Heart left ventricle (tissue), 13 donors: Measurements from ENCODE around the gene CARS1.

Source experiments
- CTCF ChIP-seq, 12 donors: fragments of 200-600 bp; sonication (generic) in 4 of 12; IDR thresholded peaks; one replicate each; pipeline versions ENCODE4 v1.5.0 to v1.8.0; 2018 to 2022; ENCODE audit warnings: antibody characterized with exemption in 12 of 12, mild to moderate bottlenecking in 5 of 12
- POLR2A ChIP-seq, 2 donors: fragments of 450-650 bp; IDR thresholded peaks; one replicate each; pipeline ENCODE4 v1.6.1; 2017; ENCODE audit warnings: antibody characterized with exemption in 2 of 2, mild to moderate bottlenecking in 2 of 2, moderate library complexity in 2 of 2
- donor health status: ischemic (EF 13 %, LVEDD 7.1; RV severe dilation, severe dysfunction).
- donor health status: DM: no; HTN: yes; CAD: no.
- donor health status: DM: no; HTN: no; CAD: no.
- donor health status: ischemic (EF 25% LVEDD 6.9; RV normal size, moderate dysfunction).
- donor health status: ischemic (EF 25% LVEDD 5.7; RV mildly dilated, moderate dysfunction).
- donor health status: ischemic (EF 35%, LVEDD 5.7; RV mildly dilated, moderate dysfunction).
- donor health status: nonischemic (EF 11% LVEDD 7.7; RV severe dilation, severe dysfunction).
- donor health status: DM: yes; HTN: yes; CAD: no.
- donor health status: PGD.
- donor health status: ischemic (EF 29% LVEDD 5.4; RV normal size, mild dysfunction).
- donor health status: nonischemic (EF 23%, LVEDD 6.1; RV moderate dilation, normal function).

DNA sequence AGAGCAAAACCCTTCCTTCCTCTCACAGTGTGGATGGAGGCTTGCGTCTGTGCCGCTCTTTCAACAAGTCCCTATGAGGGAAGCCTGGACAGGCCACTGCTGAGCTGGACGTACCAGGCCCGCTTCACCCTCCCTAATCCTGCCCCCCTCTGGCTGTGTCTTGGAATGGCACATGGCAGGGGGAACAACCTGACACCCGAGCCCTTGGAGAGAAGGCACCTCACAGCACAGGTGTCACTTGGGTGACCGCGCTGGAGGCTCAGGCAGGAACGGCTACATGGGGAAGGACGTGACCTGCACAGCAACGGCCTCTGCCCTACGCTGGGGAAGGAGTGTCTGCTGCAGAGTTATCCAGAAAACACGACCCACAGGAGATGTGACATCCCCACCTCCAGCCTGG, 11.0 kb downstream of the CARS1 start:
- peak in 3 of 12 donors; percentile 11 to 17 (median 17) for TF ChIP-seq CTCF (IDR thresholded peaks at IDR 0.05)
- no peak for TF ChIP-seq POLR2A (IDR thresholded peaks at IDR 0.05)
